ENCODE measurements around the gene GPRIN3. TPM values are rescaled to one million over a fixed set of nuclear protein-coding genes. Genes with fewer than 3 reads are reported as not detected.

The GPRIN3 gene
- total and polyA plus RNA-seq, 2 experiments from 2014 or later: 0.74 to 3.2 TPM

DNA sequence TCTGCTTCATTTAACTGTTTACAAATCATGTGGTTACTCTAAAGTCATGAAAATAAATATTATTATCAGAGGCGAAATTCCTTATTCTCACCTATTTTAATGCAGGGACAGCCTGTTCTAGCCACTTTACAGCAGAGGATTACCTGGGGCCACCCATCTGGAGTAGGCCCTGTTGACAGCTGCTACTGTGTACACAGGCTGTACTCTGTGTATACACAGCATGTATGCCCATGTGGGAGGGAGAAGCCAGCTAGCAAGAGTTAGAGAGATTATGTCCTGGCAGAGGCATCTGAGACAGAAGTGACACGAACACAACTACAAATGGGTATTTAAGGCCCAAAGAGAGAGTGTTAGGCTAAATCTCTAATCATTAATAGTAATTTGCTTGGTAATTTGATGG, 62.1 kb downstream of the GPRIN3 start:
- Histone ChIP-seq H4K20me1 (replicated peaks; ENCODE audit: insufficient read depth) (no peaks in the 10 kb centered on the region), H3K79me2 (replicated peaks; ENCODE audit: insufficient read depth) (no peaks in the 10 kb centered on the region), H3K9me2 (ENCODE audit: insufficient read depth) (no peaks in the 10 kb centered on the region), H2AFZ (no peak overlapping the region), H3K36me3 (ENCODE audit: insufficient read depth) (no peaks in the 10 kb centered on the region), H3K4me2 (no peak overlapping the region), H3K4me1 (ENCODE audit: insufficient read depth) (no peaks in the 10 kb centered on the region; the same call in 1 of the 2 replicates), H3K27ac (ENCODE audit: low read depth) (no peak overlapping the region), H3K4me3 (no peak overlapping the region), H3K27me3 (ENCODE audit: insufficient read depth) (no peaks in the 10 kb centered on the region), H3F3A (replicated peaks; ENCODE audit: low read depth) (no peaks in the 10 kb centered on the region)
- Mint-ChIP-seq H3K4me1 (peaks cover 11% of the 10 kb centered on the region), H3K27ac (no peak overlapping the region), H3K9me3 (no peaks in the 10 kb centered on the region), H3K27me3 (ENCODE audit: insufficient read depth, low read depth, poor library complexity) (no peaks in the 10 kb centered on the region), H3K36me3 (ENCODE audit: low read depth) (no peaks in the 10 kb centered on the region), H3K4me3 (no peak overlapping the region)
- DNase-seq (ENCODE audit: low spot score): no peak
- no peak for TF ChIP-seq CREB1 (CRISPR knock-in tag; IDR thresholded peaks at IDR 0.05; ENCODE audit: low read depth)
- TF ChIP-seq POLR2AphosphoS5 (IDR thresholded peaks at IDR 0.05; ENCODE audit: low read depth): no peak
- no peak for TF ChIP-seq STAT1 (IDR thresholded peaks at IDR 0.05; ENCODE audit: unreplicated experiment)
- TF ChIP-seq ZNF114 (CRISPR knock-in tag; IDR thresholded peaks at IDR 0.05): no peak
- TF ChIP-seq, protein P1, sequence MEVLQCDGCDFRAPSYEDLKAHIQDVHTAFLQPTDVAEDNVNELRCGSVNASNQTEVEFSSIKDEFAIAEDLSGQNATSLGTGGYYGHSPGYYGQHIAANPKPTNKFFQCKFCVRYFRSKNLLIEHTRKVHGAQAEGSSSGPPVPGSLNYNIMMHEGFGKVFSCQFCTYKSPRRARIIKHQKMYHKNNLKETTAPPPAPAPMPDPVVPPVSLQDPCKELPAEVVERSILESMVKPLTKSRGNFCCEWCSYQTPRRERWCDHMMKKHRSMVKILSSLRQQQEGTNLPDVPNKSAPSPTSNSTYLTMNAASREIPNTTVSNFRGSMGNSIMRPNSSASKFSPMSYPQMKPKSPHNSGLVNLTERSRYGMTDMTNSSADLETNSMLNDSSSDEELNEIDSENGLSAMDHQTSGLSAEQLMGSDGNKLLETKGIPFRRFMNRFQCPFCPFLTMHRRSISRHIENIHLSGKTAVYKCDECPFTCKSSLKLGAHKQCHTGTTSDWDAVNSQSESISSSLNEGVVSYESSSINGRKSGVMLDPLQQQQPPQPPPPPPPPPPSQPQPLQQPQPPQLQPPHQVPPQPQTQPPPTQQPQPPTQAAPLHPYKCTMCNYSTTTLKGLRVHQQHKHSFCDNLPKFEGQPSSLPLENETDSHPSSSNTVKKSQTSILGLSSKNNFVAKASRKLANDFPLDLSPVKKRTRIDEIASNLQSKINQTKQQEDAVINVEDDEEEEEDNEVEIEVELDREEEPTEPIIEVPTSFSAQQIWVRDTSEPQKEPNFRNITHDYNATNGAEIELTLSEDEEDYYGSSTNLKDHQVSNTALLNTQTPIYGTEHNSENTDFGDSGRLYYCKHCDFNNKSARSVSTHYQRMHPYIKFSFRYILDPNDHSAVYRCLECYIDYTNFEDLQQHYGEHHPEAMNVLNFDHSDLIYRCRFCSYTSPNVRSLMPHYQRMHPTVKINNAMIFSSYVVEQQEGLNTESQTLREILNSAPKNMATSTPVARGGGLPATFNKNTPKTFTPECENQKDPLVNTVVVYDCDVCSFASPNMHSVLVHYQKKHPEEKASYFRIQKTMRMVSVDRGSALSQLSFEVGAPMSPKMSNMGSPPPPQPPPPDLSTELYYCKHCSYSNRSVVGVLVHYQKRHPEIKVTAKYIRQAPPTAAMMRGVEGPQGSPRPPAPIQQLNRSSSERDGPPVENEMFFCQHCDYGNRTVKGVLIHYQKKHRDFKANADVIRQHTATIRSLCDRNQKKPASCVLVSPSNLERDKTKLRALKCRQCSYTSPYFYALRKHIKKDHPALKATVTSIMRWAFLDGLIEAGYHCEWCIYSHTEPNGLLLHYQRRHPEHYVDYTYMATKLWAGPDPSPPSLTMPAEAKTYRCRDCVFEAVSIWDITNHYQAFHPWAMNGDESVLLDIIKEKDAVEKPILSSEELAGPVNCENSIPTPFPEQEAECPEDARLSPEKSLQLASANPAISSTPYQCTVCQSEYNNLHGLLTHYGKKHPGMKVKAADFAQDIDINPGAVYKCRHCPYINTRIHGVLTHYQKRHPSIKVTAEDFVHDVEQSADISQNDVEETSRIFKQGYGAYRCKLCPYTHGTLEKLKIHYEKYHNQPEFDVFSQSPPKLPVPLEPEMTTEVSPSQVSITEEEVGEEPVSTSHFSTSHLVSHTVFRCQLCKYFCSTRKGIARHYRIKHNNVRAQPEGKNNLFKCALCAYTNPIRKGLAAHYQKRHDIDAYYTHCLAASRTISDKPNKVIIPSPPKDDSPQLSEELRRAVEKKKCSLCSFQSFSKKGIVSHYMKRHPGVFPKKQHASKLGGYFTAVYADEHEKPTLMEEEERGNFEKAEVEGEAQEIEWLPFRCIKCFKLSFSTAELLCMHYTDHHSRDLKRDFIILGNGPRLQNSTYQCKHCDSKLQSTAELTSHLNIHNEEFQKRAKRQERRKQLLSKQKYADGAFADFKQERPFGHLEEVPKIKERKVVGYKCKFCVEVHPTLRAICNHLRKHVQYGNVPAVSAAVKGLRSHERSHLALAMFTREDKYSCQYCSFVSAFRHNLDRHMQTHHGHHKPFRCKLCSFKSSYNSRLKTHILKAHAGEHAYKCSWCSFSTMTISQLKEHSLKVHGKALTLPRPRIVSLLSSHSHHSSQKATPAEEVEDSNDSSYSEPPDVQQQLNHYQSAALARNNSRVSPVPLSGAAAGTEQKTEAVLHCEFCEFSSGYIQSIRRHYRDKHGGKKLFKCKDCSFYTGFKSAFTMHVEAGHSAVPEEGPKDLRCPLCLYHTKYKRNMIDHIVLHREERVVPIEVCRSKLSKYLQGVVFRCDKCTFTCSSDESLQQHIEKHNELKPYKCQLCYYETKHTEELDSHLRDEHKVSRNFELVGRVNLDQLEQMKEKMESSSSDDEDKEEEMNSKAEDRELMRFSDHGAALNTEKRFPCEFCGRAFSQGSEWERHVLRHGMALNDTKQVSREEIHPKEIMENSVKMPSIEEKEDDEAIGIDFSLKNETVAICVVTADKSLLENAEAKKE (CRISPR knock-in tag; IDR thresholded peaks at IDR 0.05): no peak
- no peak for TF ChIP-seq EZH2 (IDR thresholded peaks at IDR 0.05; ENCODE audit: low read depth, unreplicated experiment)
- no peak for TF ChIP-seq ETS1 (IDR thresholded peaks at IDR 0.05)
- TF ChIP-seq JUNB (IDR thresholded peaks at IDR 0.05; ENCODE audit: unreplicated experiment): no peak
- TF ChIP-seq NANOG (IDR thresholded peaks at IDR 0.05; ENCODE audit: borderline replicate concordance): no peak
- TF ChIP-seq CTCF (conservative IDR thresholded peaks at IDR 0.05; ENCODE audit: low read depth in 2 of 2): no peak
- TF ChIP-seq EZH2phosphoT487 (IDR thresholded peaks at IDR 0.05; ENCODE audit: unreplicated experiment): no peak
- no peak for TF ChIP-seq ZNF331 (CRISPR knock-in tag; IDR thresholded peaks at IDR 0.05; ENCODE audit: low read depth)
- TF ChIP-seq, protein P2, sequence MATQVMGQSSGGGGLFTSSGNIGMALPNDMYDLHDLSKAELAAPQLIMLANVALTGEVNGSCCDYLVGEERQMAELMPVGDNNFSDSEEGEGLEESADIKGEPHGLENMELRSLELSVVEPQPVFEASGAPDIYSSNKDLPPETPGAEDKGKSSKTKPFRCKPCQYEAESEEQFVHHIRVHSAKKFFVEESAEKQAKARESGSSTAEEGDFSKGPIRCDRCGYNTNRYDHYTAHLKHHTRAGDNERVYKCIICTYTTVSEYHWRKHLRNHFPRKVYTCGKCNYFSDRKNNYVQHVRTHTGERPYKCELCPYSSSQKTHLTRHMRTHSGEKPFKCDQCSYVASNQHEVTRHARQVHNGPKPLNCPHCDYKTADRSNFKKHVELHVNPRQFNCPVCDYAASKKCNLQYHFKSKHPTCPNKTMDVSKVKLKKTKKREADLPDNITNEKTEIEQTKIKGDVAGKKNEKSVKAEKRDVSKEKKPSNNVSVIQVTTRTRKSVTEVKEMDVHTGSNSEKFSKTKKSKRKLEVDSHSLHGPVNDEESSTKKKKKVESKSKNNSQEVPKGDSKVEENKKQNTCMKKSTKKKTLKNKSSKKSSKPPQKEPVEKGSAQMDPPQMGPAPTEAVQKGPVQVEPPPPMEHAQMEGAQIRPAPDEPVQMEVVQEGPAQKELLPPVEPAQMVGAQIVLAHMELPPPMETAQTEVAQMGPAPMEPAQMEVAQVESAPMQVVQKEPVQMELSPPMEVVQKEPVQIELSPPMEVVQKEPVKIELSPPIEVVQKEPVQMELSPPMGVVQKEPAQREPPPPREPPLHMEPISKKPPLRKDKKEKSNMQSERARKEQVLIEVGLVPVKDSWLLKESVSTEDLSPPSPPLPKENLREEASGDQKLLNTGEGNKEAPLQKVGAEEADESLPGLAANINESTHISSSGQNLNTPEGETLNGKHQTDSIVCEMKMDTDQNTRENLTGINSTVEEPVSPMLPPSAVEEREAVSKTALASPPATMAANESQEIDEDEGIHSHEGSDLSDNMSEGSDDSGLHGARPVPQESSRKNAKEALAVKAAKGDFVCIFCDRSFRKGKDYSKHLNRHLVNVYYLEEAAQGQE (IDR thresholded peaks at IDR 0.05; ENCODE audit: unreplicated experiment): no peak
- ATAC-seq: no peak

Data from GM23338 (cell line).